Measurements from ENCODE around the gene PLEKHM2.

PLEKHM2 gene

DNA sequence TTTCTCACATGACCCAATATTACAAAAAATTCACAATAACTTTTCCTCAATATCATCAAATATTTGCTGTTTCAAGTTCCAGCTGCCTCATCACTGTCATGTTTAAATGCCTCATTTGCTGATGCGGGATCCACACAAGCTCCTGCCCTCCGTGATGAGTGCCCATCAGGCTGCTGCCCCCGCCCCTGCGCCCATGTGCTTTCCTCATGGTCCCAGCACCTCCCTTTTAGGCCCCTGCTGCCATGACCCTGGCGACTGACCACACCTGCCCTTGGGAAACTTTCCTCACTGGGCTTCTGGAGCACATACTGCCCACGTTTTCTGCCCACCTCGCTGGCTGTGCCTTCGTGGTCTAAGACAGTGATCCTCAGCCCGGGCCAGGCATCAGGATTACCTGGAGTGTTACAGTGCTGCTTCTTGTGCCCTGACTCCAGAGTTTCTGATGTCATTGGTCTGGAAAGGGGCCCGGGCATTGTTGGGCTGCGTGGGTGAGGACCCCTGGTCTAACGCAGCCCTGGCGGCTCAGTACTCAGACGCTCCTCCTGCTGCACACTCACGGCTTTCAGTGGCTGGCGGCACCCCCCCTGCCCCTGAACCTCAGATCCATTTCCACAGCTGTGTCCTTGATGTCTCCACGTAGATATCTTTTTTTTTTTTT lies 20.5 kb downstream of the PLEKHM2 start:
- no peak for DNase-seq

DNA sequence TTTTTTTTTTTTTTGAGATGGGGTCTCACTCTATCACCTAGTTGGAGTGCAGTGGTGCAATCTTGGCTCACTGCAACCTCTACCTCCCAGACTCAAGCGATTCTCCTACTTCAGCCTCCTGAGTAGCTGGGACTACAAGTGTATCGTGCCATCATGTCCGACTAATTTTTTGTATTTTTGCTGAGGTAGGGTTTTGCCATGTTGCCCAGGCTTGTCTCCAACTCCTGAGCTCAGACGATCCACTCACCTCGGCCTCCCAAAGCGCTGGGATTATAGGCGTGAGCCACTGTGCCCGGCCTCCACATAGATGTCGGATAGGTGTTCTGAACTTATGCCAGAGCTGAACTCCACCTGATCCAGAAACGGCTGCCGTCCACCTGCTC lies 21.1 kb downstream of the PLEKHM2 start:
- DNase-seq = no peak

DNA sequence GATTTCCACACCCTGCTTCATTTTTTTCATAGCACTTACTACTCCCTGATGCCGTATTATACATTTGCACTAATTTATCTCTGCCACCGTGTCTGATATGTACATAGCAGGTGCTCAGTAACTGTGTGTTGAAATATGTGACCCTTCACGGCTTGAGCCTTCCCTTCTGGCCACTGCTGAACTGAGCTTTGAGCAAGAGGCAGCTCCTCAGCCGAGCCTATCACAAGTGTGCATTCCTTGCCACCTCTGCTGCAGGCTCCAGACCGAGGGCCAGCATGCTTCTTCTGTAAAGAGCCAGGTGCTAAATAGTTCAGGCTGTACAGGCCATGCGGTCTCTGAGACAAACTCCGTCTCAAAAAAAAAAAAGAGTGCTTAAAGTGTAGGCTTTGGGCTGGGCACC lies 22.6 kb downstream of the PLEKHM2 start:
- no peak for DNase-seq

DNA sequence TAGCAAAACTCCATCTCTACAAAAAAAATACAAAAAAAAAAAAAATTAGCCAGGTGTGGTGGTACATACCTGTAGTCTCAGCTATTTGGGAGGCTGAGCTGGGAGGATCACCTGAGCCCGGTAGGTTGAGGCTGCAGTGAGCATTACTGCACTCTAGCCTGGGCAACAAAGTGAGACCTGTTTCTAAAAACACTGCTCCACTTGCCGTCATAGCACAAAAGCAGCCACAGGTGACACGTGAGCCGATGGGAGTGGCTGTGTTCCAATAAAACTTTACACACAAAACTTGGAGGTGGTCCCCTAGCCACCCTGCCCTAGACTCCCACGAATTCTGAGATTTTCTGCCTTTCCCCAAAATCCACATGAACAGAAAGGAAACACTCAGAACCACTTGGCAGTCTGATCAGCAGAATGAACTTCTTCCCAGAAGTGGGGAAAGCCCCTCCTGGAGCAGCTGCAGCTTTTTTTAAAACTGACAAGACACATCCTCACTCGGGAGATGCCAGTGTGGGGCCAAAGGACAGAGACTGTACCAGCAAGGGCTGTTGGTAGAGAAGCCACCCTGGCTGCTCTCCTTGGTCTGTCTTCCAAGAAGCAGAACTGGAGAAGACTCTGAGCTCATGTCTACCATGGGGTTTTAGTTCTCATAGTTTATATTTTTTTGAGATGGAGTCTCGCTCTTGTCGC lies 23.3 kb downstream of the PLEKHM2 start:
- no peak for DNase-seq

DNA sequence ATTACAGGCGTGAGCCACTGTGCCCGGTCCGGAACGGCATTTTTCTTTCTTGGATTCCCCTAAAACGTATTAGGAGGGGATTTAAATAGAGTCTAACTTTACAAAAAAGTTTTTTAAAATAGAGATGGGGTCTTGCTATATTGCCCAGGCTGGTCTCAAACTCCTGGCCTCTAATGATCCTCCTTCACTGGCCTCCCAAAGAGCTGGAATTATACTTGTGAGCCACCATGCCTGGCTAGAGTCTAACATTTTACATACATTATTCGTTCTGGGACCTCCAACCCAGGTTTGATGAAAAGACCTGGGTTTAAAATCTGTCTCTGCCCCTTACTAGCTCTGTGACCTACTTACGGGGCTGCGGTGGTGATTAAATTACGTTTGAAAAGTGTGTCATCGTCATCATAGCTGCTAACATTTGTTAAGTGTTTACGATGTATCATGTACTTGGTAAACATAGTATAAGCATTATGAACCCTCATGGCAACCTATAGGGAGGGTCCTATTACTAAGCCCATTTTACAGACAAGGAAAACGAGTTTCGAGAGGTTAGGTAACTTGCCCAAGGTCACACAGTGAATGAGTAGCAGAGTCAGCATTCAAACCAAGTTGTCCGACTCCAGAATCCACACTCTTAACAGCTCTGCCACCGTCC lies 24.5 kb downstream of the PLEKHM2 start:
- DNase-seq = no peak

DNA sequence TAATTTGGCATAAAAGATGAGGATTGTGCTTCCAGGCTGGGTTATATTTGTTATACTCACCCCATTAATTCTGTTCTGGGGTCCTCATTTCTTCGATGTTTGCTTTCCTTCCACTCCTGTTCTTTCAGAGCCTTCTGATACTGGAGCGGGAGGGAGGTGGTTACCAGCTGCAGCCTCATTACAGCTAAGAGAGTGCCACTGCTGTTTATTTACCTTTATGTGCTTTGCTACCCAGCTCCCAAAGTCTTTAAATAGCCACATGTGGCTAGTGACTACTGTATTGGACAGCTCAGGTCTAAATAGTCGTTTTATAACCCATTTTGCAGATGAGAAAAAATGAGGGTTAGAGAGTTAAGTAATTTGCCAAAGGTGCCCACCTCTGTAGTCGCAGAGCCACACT lies 25.1 kb downstream of the PLEKHM2 start:
- DNase-seq = no peak

DNA sequence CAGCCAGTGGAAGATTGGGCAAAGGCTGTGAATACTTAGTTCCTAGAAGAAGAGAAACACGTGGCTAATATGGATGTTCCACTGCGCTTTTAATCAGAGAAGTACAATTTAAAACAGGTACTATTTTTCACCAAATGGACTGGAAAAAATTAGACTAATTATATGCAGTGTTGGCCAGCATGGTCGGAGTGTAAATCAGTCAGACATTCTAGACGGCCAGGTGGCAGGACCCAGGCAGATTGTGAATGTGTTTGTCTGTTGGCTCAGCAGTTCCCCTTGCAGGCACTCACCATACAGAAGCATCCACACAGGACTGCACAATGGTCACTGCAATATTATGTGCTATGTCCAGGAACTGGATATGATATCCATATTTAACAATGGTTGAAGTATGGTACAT lies 28.0 kb downstream of the PLEKHM2 start:
- DNase-seq = no peak

DNA sequence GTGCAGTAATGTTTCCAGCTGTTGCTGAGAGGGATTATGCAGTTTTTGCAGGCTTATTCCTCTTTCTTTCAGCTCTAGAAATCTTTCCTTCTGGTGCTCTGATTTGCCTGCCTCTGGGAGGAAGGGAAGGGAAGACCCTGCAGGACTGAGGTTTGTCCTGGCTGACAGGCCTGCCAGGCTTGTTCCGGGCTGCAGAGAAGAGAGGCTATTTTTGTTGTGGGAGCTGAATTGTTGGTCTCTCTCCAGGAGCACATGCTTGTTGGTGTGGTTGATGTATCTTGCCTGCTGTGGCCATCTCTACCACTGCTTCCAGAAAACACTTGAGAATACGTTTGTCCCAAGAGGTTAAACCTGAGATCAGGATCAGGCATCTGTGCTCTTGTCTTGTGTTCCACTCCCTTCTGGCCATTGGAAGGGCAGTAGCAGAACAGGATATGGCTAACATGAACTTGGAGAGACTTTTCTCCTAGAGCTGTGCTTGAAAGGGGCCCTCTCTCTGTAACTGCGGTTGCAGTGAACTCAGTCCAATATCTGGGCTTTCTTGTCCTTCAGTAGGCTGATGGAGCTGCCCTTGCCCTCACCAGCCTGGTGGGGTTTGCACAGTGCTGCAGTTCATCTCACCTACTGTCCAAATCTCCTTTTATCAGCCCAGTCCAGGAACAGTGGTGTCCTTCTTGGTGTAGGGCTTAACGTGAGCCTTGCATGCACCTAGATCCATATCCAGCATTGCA lies 30.5 kb downstream of the PLEKHM2 start:
- no peak for DNase-seq

DNA sequence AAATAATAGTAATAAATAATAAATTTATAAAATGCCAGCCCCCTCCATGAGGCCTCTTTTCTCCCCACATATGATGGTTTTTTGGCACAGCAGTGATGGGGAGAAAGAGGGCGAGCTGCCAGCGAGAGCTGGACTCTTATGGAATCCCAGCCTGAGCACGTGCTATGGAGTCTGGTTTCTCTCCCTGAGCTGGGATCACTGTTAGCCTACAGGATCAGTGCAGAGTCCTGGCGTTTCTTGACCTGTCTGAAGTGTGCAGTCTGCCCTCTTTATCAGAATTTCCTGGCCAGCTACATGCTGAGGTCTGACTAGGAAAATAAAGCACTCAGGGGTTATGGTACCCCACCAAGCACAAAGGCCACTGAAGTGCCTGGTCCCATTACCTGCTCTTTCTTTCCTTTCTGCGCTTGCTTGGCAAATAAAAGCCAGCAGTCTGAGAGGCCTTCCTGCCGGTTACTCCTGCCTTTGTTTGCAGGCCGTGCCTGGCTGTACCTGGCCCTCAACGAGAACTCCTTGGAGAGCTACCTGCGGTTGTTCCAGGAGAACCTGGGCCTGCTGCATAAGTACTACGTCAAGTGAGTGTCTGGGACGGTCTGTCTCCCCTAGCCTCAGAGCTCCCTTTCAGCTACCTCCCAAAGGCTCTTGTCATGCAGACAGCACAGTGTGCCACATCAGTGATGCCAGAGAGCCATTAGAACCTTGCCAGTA lies 33.5 kb downstream of the PLEKHM2 start:
- no peak for DNase-seq

DNA sequence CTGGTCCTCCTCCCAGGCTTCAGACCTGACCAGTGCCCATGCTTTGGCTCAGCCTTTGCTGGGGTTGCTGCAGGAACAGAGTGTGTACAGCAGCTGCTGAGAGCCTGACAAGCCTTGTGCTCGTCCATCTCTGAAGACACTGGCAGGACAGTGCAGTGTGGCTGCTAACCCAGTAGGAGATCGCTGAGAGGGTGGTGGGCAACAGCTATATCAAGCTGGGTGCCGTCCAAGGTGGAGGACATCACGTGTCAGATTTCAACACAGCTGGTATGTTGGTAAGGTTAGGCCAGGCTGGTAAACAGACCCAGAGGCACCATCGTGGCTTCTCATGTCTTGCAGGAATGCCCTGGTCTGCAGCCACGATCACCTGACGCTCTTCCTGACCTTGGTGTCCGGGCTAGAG lies 34.1 kb downstream of the PLEKHM2 start:
- DNase-seq = no peak

DNA sequence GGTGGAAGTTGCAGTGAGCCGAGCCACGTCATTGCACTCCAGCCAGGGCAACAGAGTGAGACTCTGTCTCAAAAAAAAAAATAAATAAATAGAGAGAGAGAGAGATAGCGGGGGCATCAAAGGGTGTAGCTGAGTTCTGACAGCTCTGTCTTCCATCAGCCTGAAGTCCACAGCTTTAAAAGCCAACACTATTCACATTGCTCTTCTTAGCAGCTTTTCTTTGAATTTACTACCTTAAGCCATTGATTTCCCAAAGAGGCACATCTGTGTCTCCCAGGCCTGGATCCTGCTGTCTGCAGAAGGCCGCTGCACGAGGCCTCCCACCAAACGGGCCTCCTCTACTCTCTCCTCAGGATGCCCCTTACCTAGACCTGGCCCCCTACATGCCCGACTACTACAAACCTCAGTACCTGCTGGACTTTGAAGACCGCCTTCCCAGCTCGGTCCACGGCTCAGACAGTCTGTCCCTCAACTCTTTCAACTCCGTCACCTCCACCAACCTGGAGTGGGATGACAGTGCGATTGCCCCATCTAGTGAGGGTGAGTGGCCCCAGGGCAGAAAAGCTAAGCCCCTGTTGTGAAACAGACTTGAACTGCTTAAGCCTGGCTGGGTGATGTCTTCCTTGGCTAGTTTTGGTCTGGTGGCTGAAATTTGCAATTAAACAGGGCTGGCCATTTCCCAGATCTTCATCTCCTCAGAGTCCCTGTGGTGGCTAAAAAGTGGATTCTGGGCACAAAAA lies 35.4 kb downstream of the PLEKHM2 start:
- DNase-seq = no peak

DNA sequence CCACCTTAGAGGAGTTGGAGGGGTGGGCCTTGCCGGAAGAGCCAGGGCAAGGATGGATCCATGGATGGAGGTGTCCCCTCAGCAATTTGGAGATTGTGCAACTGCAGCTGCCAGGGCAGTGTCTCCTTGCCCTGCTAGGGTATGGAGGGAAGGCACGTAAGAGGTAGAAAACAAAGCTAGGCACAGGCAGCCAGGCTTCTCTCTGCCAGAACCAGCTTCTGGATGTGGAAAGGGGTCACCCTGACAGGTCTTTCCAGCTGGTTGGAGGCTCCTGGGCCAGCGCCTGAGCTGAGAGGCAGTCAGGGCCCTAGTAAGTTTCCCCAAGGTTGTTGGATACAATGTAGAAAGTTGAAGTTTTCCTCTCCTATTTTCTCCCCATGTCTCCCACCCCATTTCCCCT lies 36.7 kb downstream of the PLEKHM2 start:
- no peak for DNase-seq

DNA sequence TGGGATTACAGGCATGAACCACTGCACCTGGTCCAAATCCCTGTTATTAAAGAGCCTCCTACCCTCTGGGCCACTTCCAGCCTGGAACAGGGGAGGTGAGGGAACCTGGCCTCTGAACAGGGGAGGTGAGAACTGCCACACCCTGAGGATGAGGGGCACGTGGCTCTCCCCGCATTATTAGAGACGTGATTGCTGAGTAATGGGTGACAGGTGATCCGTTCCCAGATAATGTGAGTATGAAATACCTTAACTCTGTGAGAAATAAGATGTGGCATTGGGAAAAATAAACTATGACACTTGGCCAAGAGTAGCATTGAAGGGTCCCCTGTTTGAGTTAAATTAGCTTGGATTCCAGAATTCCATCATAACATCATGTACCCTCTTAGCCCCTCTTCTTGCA lies 38.3 kb downstream of the PLEKHM2 start:
- DNase-seq = no peak

DNA sequence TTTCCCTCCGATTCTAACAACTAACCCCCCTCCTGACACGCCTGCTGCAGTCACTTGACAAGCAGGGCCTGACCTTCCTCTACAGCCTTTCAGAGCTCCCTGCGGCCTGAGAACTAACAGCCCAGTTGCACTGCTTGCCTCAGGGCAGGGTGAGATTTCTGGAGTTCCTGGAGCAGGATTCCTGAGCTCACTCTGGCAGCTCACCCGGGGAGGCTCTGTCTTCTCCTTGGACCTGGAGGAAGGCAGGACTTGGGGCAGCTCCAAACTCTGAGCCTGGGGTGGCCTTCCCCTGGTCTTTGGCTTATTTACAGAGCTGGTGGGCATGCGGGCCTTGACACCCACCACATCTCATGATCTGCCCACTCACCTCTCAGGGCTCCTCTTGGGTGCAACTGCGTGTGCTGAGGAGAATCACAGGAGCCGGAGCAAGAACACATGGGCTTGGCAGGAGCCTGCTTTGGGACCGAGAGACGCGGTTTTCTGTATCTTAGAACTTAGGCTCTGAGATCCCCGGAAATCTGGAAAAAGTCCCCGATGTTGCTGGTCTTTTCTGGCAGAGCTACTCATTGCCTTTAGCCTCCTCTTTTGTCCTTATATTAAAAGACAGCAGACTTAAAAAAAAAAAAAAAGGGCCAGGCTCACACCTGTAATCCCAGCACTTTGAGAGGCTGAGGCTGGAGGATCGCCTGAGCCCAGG lies 38.9 kb downstream of the PLEKHM2 start:
- no peak for DNase-seq

DNA sequence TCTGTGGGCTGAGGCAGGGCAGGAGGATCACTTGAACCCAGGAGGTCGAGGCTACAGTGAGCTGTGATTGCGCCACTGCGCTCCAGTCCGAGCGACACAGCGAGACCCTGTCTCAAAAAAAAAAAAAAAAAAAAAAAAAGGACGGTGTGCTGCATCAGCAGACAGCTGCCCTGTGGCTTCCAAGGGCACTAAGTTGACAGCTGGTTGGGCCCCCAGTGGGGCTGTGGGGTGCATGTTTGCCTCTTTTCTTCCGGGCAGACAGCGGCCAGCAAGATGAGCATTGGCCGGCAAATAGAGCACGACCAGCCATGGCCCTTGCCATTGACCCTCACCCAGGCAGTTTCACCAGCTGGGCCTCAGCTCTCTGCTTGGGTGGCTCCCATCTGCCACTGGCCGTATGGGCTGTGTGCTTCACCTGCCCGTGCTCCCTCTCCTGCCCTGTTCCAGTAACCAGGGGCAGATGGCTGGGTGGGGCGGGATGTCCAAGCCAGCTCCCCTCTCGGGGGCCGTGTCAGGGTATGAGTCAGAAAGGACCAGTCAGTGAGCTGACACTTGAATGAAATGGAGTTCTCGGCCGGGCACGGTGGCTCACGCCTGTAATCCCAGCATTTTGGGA lies 39.6 kb downstream of the PLEKHM2 start:
- no peak for DNase-seq

DNA sequence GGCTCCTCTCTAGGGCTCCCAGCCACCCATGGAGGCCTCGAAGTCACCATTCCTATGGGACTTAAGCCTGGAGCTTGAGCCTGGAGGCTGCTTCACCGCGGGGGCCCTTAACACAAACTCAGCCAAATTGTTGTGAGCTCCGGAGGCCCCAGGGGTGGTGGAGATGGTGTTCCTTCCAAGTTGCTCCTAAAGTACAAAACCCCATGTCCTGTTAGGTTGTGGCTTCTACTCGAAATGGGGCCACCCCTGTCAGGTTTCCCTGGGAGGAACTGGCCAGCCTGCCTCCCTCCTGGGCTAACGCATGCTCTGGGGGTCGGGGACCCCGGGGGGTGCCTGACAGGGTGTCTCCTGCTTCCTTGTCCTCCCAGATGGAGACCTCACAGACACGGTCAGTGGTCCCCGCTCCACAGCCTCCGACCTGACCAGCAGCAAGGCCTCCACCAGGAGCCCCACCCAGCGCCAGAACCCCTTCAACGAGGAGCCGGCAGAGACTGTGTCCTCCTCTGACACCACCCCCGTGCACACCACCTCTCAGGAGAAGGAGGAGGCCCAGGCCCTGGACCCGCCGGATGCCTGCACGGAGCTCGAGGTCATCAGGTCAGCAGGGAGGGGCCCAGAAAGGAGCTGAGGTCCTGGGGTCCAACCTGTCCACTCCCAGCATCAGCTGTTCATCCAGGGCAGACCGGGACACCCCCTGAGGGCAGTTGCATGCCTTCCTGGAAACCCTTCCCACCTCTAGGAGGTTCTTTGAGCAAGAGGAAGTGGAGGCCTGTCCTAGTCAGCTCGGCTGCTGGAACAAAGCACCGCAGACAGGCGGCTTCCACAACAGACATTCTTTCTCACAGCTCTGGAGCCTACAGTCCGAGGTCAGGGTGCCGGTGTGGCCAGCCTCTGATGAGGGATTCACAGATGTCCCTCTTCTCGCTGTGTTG lies 41.1 kb downstream of the PLEKHM2 start:
- no peak for DNase-seq

DNA sequence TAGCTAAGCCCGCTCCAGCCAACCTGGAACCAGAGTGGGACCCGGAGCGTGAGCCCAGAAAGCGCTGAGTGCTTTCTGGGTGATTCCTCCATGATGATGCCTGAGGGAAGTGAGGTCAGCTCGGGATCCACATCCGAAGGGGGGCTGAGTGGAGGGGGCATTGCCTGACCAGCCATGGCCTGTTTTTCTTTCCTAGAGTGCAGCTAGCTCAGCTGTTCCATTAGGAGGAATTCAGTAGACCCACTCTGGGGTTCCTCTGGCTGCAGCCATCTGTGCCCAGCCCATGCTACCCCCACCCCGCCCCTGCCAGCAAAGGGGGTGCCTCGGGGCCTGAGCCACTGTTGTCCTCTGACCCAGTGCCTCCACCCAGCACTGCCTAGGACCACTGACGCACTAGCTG lies 42.4 kb downstream of the PLEKHM2 start:
- DNase-seq = no peak

DNA sequence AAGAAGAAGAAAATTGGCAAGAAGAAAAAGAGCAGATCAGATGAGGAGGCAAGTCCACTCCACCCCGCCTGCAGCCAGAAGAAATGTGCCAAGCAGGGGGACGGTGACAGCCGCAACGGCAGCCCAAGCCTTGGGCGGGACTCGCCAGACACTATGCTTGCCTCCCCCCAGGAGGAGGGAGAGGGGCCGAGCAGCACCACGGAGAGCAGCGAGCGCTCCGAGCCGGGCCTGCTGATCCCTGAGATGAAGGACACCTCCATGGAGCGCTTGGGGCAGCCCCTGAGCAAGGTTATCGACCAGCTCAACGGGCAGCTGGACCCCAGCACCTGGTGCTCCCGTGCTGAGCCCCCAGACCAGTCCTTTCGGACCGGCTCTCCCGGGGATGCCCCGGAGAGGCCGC lies 42.9 kb downstream of the PLEKHM2 start:
- no peak for DNase-seq

DNA sequence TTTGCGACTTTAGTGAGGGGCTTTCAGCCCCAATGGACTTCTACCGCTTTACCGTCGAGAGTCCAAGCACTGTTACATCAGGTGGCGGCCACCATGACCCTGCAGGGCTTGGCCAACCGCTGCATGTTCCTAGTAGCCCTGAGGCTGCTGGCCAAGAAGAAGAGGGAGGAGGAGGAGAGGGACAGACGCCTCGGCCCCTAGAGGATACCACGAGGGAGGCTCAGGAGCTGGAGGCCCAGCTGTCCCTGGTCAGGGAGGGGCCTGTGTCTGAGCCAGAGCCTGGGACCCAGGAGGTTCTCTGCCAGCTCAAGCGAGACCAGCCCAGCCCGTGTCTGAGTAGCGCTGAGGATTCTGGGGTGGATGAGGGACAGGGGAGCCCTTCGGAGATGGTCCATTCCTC lies 43.3 kb downstream of the PLEKHM2 start:
- DNase-seq = no peak

DNA sequence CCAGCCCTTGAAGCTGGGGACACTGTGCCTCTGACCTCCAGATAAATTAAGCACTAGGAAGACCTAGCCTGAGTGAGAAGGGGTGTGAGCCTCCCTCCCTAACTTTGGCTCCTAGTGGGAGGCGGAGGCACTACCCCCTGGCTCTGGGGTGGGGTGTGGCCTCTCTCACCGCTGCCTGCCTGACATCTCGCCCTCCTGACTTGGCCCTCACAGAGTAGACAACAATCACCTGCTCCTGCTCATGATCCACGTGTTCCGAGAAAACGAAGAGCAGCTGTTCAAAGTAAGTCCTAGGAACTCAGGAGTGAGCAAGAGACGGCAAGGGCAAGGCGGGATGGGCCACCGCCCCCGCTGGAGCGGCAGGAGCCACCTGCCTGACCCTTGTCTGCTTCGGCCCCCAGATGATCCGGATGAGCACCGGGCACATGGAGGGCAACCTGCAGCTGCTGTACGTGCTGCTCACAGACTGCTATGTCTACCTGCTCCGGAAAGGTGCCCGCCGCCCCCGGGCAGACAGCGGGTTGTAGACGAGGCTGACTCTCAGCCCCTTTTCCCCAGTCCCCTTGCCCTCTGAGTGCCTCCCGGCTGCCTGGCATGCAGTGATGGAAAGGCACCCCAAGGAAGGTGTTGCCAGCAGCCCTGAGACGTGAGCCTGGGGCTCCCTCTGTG lies 43.9 kb downstream of the PLEKHM2 start:
- DNase-seq = no peak

Measured in stimulated activated CD4-positive, alpha-beta T cell treated with anti-CD3 and anti-CD28 coated beads, Interleukin-12 subunit alpha, Interleukin-12 subunit beta, amount 100 ng/mL, for 4 hours (primary cell).